MM.1S (cell line): ENCODE results near the gene UPK2.

Experiments
- DNase-seq: peaks from one replicate; pipeline ENCODE4 v3.0.0-alpha.2; 2015
- H2AFZ ChIP-seq: fragments of 300-600 bp; sonication (generic); 2 replicates; pipeline ENCODE4 v1.6.0; 2016; ENCODE audit warnings: antibody characterized with exemption, low read length
- H3F3A ChIP-seq: fragments of 300-600 bp; sonication (generic); 2 replicates; pipeline ENCODE4 v1.6.1; 2016; ENCODE audit warnings: mild to moderate bottlenecking, antibody characterized with exemption, low read length, moderate library complexity, mixed read lengths; ENCODE audit not compliant: insufficient read depth
- H3K27ac ChIP-seq: fragments of 300-600 bp; sonication (generic); 2 replicates; pipeline ENCODE4 v1.5.1; 2016; ENCODE audit warnings: mild to moderate bottlenecking, low read length
- H3K27me3 ChIP-seq: fragments of 300-600 bp; sonication (generic); replicated peaks from 2 replicates; pipeline ENCODE4 v1.6.0; 2016; ENCODE audit warnings: low read length; ENCODE audit not compliant: insufficient read depth
- H3K36me3 ChIP-seq: fragments of 300-600 bp; sonication (generic); replicated peaks from 2 replicates; pipeline ENCODE4 v1.6.1; 2016; ENCODE audit warnings: mild to moderate bottlenecking, low read length, mixed read lengths; ENCODE audit not compliant: insufficient read depth
- H3K4me1 ChIP-seq: fragments of 300-600 bp; sonication (generic); 2 replicates; pipeline ENCODE4 v1.6.1; 2016; ENCODE audit warnings: low read length, mixed read lengths
- H3K4me2 ChIP-seq: fragments of 300-600 bp; sonication (generic); 2 replicates; pipeline ENCODE4 v1.6.0; 2016; ENCODE audit warnings: low read depth, low read length
- H3K4me3 ChIP-seq: fragments of 300-600 bp; sonication (generic); 2 replicates; pipeline ENCODE4 v1.5.1; 2016; ENCODE audit warnings: low read length, mixed read lengths
- H3K79me2 ChIP-seq: fragments of 300-600 bp; sonication (generic); 2 replicates; pipeline ENCODE4 v1.6.1; 2016; ENCODE audit warnings: mixed run types, low read length, mixed read lengths
- H3K9ac ChIP-seq: fragments of 300-600 bp; sonication (generic); 2 replicates; pipeline ENCODE4 v1.6.1; 2016; ENCODE audit warnings: low read length, mixed read lengths
- H3K9me2 ChIP-seq: fragments of 300-600 bp; sonication (generic); replicated peaks from 2 replicates; pipeline ENCODE4 v1.6.1; 2016; ENCODE audit warnings: mild to moderate bottlenecking, low read length, mixed read lengths; ENCODE audit not compliant: insufficient read depth
- H3K9me3 ChIP-seq: fragments of 300-600 bp; sonication (generic); replicated peaks from 2 replicates; pipeline ENCODE4 v1.6.1; 2016; ENCODE audit warnings: mild to moderate bottlenecking, low read length, mixed read lengths; ENCODE audit not compliant: insufficient read depth
- H4K20me1 ChIP-seq: fragments of 300-600 bp; sonication (generic); 2 replicates; pipeline ENCODE4 v1.6.1; 2016; ENCODE audit warnings: mild to moderate bottlenecking, low read length, moderate library complexity, mixed read lengths; ENCODE audit not compliant: insufficient read depth
- EZH2 ChIP-seq: fragments of 300-600 bp; sonication (generic); optimal IDR thresholded peaks from 2 replicates; pipeline ENCODE3; 2017; ENCODE audit warnings: low read depth, mild to moderate bottlenecking, antibody characterized with exemption, low read length, mixed read lengths
- EZH2phosphoT487 ChIP-seq: fragments of 300-600 bp; sonication (generic); IDR thresholded peaks from 2 replicates; pipeline ENCODE4 v1.6.1; 2018; ENCODE audit warnings: antibody characterized with exemption, low read length
- TF ChIP-seq, protein P1 (sequence below): fragments of 300-600 bp; sonication (generic); IDR thresholded peaks from 2 replicates; pipeline ENCODE4 v1.5.1; 2016; ENCODE audit warnings: antibody characterized with exemption, low read length, mixed read lengths

Gene UPK2

DNA sequence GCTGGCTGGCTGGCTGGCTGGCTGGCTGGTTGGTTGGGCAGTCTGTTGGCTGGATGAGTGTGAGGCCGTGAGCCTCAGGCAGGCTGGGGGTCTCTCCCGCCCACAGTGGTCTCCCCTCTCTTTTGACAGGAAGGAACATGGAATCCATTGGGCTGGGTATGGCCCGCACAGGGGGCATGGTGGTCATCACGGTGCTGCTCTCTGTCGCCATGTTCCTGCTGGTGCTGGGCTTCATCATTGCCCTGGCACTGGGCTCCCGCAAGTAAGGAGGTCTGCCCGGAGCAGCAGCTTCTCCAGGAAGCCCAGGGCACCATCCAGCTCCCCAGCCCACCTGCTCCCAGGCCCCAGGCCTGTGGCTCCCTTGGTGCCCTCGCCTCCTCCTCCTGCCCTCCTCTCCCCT is 1.9 kb downstream of the UPK2 start:
- Histone ChIP-seq H3K9me3 (no peaks in the 10 kb centered on the region), H3K9ac (no peak overlapping the region), H3K4me2 (no peak overlapping the region), H3K27me3 (no peaks in the 10 kb centered on the region), H4K20me1 (no peaks in the 10 kb centered on the region), H3K36me3 (no peaks in the 10 kb centered on the region), H2AFZ (no peak overlapping the region), H3F3A (no peaks in the 10 kb centered on the region), H3K4me1 (no peaks in the 10 kb centered on the region), H3K27ac (no peak overlapping the region), H3K79me2 (no peaks in the 10 kb centered on the region), H3K4me3 (no peak overlapping the region), H3K9me2 (no peaks in the 10 kb centered on the region)
- TF ChIP-seq, protein P1, sequence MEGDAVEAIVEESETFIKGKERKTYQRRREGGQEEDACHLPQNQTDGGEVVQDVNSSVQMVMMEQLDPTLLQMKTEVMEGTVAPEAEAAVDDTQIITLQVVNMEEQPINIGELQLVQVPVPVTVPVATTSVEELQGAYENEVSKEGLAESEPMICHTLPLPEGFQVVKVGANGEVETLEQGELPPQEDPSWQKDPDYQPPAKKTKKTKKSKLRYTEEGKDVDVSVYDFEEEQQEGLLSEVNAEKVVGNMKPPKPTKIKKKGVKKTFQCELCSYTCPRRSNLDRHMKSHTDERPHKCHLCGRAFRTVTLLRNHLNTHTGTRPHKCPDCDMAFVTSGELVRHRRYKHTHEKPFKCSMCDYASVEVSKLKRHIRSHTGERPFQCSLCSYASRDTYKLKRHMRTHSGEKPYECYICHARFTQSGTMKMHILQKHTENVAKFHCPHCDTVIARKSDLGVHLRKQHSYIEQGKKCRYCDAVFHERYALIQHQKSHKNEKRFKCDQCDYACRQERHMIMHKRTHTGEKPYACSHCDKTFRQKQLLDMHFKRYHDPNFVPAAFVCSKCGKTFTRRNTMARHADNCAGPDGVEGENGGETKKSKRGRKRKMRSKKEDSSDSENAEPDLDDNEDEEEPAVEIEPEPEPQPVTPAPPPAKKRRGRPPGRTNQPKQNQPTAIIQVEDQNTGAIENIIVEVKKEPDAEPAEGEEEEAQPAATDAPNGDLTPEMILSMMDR: no peak
- TF ChIP-seq EZH2: no peak
- TF ChIP-seq EZH2phosphoT487: no peak
- no peak for DNase-seq

DNA sequence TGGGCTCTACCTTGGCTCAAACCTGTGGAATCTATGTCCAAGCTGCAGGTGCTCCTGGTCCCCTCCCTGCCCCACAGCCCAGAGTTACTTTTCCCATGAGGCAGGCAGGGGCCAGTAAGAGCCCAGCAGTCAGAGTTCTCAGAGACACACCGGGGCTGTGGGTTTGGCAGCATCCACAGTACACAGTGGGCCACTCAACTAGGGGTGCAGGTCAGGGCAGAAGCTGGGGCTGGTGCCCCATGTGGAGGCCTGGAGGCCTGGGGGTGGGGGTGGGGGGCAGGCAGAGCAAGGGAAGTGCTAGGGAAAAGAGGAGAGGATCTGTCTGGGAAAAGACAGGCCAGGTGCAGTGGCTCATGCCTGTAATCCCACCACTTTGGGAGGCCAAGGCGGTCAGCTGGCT is 2.5 kb downstream of the UPK2 start:
- H3K4me2 ChIP-seq: no peak overlapping the region
- no peaks in the 10 kb centered on the region for H3K36me3 ChIP-seq
- no peaks in the 10 kb centered on the region for H3K4me1 ChIP-seq
- H3K79me2 ChIP-seq: no peaks in the 10 kb centered on the region
- H2AFZ ChIP-seq: no peak overlapping the region
- TF ChIP-seq EZH2phosphoT487 (no peak), EZH2 (no peak)
- TF ChIP-seq, protein P1: no peak
- DNase-seq: no peak
- H3K9ac ChIP-seq: no peak overlapping the region
- H3K4me3 ChIP-seq: no peak overlapping the region
- no peaks in the 10 kb centered on the region for H3K9me3 ChIP-seq
- H3K27ac ChIP-seq: no peak overlapping the region
- H4K20me1 ChIP-seq: no peaks in the 10 kb centered on the region
- H3F3A ChIP-seq: no peaks in the 10 kb centered on the region
- H3K27me3 ChIP-seq: no peaks in the 10 kb centered on the region
- no peaks in the 10 kb centered on the region for H3K9me2 ChIP-seq

GRCh38 chr11:118961189-118961588 is 5.1 kb downstream of the UPK2 start:
- H4K20me1 ChIP-seq: no peaks in the 10 kb centered on the region
- no peaks in the 10 kb centered on the region for H3K9me3 ChIP-seq

More at GRCh38 chr11:118961189-118961588, 5.1 kb downstream of the UPK2 start:
- no peak overlapping the region for H3K4me3 ChIP-seq
- H3K4me1 ChIP-seq: no peaks in the 10 kb centered on the region
- no peaks in the 10 kb centered on the region for H3K79me2 ChIP-seq
- TF ChIP-seq, protein P1: no peak
- TF ChIP-seq EZH2 (no peak), EZH2phosphoT487 (no peak)
- H3K9ac ChIP-seq: no peak overlapping the region
- H3K27ac ChIP-seq: no peak overlapping the region
- H3K27me3 ChIP-seq: no peaks in the 10 kb centered on the region
- H3K9me2 ChIP-seq: no peaks in the 10 kb centered on the region
- no peak overlapping the region for H3K4me2 ChIP-seq
- H3K36me3 ChIP-seq: no peaks in the 10 kb centered on the region
- no peak for DNase-seq
- H3F3A ChIP-seq: no peaks in the 10 kb centered on the region
- H2AFZ ChIP-seq: no peak overlapping the region
